ENCODE measurements around the gene SLC49A3. TPM values are rescaled to one million over a fixed set of nuclear protein-coding genes. Genes with fewer than 3 reads are reported as not detected.

The SLC49A3 gene
- total and polyA plus RNA-seq, 2 of the 8 experiments (the other 6 are each of a cell fraction or from before 2014, with no cell fraction given), result 5.0 to 8.8 TPM

GRCh38 chr4:676871-677235 lies 12.1 kb downstream of the SLC49A3 start (continued):
- TF ChIP-seq, protein P1, sequence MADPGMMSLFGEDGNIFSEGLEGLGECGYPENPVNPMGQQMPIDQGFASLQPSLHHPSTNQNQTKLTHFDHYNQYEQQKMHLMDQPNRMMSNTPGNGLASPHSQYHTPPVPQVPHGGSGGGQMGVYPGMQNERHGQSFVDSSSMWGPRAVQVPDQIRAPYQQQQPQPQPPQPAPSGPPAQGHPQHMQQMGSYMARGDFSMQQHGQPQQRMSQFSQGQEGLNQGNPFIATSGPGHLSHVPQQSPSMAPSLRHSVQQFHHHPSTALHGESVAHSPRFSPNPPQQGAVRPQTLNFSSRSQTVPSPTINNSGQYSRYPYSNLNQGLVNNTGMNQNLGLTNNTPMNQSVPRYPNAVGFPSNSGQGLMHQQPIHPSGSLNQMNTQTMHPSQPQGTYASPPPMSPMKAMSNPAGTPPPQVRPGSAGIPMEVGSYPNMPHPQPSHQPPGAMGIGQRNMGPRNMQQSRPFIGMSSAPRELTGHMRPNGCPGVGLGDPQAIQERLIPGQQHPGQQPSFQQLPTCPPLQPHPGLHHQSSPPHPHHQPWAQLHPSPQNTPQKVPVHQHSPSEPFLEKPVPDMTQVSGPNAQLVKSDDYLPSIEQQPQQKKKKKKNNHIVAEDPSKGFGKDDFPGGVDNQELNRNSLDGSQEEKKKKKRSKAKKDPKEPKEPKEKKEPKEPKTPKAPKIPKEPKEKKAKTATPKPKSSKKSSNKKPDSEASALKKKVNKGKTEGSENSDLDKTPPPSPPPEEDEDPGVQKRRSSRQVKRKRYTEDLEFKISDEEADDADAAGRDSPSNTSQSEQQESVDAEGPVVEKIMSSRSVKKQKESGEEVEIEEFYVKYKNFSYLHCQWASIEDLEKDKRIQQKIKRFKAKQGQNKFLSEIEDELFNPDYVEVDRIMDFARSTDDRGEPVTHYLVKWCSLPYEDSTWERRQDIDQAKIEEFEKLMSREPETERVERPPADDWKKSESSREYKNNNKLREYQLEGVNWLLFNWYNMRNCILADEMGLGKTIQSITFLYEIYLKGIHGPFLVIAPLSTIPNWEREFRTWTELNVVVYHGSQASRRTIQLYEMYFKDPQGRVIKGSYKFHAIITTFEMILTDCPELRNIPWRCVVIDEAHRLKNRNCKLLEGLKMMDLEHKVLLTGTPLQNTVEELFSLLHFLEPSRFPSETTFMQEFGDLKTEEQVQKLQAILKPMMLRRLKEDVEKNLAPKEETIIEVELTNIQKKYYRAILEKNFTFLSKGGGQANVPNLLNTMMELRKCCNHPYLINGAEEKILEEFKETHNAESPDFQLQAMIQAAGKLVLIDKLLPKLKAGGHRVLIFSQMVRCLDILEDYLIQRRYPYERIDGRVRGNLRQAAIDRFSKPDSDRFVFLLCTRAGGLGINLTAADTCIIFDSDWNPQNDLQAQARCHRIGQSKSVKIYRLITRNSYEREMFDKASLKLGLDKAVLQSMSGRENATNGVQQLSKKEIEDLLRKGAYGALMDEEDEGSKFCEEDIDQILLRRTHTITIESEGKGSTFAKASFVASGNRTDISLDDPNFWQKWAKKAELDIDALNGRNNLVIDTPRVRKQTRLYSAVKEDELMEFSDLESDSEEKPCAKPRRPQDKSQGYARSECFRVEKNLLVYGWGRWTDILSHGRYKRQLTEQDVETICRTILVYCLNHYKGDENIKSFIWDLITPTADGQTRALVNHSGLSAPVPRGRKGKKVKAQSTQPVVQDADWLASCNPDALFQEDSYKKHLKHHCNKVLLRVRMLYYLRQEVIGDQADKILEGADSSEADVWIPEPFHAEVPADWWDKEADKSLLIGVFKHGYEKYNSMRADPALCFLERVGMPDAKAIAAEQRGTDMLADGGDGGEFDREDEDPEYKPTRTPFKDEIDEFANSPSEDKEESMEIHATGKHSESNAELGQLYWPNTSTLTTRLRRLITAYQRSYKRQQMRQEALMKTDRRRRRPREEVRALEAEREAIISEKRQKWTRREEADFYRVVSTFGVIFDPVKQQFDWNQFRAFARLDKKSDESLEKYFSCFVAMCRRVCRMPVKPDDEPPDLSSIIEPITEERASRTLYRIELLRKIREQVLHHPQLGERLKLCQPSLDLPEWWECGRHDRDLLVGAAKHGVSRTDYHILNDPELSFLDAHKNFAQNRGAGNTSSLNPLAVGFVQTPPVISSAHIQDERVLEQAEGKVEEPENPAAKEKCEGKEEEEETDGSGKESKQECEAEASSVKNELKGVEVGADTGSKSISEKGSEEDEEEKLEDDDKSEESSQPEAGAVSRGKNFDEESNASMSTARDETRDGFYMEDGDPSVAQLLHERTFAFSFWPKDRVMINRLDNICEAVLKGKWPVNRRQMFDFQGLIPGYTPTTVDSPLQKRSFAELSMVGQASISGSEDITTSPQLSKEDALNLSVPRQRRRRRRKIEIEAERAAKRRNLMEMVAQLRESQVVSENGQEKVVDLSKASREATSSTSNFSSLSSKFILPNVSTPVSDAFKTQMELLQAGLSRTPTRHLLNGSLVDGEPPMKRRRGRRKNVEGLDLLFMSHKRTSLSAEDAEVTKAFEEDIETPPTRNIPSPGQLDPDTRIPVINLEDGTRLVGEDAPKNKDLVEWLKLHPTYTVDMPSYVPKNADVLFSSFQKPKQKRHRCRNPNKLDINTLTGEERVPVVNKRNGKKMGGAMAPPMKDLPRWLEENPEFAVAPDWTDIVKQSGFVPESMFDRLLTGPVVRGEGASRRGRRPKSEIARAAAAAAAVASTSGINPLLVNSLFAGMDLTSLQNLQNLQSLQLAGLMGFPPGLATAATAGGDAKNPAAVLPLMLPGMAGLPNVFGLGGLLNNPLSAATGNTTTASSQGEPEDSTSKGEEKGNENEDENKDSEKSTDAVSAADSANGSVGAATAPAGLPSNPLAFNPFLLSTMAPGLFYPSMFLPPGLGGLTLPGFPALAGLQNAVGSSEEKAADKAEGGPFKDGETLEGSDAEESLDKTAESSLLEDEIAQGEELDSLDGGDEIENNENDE (IDR thresholded peaks at IDR 0.05; ENCODE audit: insufficient replicate concordance, low read length), result no peak
- no peak for TF ChIP-seq KDM1A (IDR thresholded peaks at IDR 0.05; ENCODE audit: borderline replicate concordance, low read length)
- TF ChIP-seq CHD1 (IDR thresholded peaks at IDR 0.05; ENCODE audit: low read depth, low read length), result no peak

Measured in H1 (cell line).